HG03432 (cell line): ENCODE results near the gene ASB3.
"Not testable (repeated sequence)": the region's sequence is repeated elsewhere in the genome, so short reads cannot be mapped to it uniquely, and the experiment has no call there.

Experiments
- ATAC-seq: cut with Tn5 transposase; IDR thresholded peaks from one replicate; pipeline ENCODE4 v1.9.1; 2021; ENCODE audit warnings: mild to moderate bottlenecking, moderate library complexity; ENCODE audit not compliant: unreplicated experiment

Gene ASB3

GRCh38 chr2:53660886-53661285, 125.9 kb downstream of the ASB3 start:
- no peak for ATAC-seq

- ATAC-seq = not testable (repeated sequence)
These were observed 128.3 kb downstream of the ASB3 start for GRCh38 chr2:53658474-53658873.

DNA sequence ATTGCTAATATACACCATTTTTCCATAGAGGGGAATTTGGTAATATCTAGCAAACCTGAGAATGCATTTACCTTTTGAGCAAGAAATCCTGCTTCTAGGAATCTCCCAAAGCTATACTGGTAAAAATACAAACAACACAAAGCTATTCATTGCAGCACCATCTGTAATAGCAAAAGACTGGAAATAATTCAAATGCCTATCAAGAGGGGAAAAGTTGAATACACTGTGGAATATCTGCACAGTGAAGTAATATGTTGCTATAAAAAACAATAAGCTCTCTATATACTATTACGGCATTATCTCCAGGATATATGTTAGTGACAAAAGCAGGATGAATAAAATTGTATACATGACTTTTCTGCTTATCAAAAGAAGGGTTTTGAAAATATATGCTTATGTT, 131.5 kb downstream of the ASB3 start:
- no peak for ATAC-seq

- no peak for ATAC-seq
These were observed 132.4 kb downstream of the ASB3 start for GRCh38 chr2:53654396-53654795.

GRCh38 chr2:53652131-53652530, 134.6 kb downstream of the ASB3 start:
- ATAC-seq = no peak

DNA sequence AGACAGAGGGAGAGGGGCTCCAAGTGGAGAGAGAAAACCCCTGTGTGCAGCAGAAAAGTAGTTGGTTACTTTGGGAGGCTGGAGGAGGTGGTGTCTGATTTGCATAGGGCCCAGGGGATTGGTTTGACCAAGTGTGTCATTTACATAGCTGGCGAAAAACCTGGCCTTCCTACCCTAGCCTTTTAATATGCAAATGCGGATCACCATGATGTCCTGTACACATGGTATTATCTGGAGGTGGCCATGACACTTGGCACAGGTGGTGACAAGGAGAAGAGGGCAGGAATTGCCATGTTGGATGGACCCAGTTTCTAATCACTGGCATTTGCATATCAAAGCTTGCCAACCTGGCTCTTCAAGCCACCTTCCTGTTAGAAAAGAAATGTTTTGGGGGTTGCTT, 140.0 kb downstream of the ASB3 start:
- no peak for ATAC-seq

DNA sequence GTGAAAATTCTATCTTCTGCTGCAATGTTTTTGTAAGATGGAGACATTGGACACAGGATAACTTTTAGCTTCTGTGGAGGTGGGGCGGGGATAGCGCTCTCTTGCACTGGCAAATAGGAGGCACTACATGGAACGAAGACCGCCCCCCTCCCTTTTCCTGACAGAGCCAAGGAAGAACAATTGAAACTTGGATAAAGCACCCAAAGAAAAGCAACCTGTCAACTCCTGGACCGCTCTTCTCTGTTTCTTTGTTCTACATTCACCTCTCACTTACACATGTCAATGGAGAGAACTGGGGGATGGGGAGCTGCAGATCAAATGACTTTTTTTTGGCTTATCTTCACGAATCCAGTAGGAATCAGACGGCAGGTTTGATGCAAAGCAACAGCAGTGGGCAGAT, 145.5 kb downstream of the ASB3 start:
- ATAC-seq = no peak

GRCh38 chr2:53640466-53640865, 146.3 kb downstream of the ASB3 start:
- ATAC-seq = no peak

GRCh38 chr2:53636596-53636995, 150.2 kb downstream of the ASB3 start:
- no peak for ATAC-seq

- ATAC-seq = no peak
These were observed 150.6 kb downstream of the ASB3 start for GRCh38 chr2:53636109-53636508.

DNA sequence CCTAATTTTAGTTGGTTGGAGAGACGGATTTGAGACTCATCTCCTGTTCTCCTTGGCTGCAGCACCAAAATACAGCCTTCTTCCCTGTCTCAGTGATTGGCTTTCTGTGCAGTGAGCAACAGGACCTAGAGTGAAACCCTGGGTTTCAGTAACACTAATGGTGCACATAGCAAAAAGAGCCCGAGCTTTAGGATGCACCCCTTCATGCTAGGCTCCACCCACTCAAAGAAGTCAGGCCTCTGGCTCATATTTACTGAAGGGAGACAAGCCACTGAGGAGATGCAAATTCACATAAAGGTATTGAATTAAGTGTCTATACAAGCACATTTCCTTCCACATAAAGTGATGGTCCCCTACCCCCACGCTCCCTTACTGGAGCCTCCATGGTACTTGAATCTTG, 151.1 kb downstream of the ASB3 start:
- ATAC-seq = no peak

GRCh38 chr2:53633441-53633840, 153.3 kb downstream of the ASB3 start:
- no peak for ATAC-seq

DNA sequence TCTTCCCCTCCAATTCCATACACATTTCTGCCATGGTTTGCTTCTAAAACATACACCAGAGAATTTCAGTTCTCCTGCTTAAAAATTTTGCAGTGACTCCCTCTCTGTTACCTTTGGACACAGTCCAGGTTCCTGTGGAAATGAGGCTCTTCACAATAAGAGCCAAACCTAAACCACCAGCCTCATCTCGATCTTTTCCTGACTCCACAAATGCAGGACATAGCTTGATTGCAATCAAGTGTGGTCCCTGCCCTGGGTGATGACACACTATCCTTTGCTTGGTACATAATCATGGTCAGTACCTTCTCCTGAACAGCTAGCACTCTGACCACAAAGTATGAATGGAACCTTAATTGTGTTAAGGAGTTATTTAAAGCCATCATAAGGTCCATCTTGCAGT, 154.0 kb downstream of the ASB3 start:
- no peak for ATAC-seq

- ATAC-seq = no peak
These were observed 154.7 kb downstream of the ASB3 start for GRCh38 chr2:53632126-53632460.

DNA sequence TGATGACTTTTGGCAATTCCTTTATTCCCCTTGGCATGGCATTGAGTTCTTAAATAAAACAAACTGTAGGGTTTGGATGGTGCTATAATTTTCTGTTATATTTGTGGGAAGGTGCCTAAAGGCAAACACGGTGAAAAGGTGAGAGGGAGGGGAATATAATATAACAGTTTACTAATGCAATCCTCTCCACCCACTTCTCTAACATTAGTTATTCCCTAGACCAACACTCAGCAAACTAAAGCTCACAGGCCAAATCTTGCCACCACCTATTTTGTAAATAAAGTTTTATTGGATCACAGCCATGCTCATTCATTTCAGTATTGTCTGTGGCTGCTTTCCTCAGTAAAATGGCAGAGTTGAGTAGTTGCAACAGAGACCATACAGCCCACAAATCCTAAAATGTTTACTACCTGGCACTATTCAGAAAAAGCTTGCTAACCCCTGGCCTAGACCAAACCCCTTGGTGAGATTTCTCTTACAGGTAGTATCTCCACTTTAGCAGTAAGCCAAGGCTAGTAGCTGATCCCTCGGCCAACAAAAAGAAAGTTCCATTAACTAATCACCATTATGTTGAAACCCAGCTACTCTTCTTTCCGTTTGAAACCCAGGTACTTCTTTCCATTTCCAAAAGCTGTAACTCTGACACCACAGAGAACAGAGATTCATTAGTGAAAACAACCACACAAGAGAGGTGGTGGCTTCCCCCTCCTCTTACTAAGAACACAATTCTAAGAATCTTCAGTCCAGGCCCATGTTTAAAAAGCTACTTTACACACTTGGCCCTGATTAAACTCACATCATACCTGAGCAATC, 155.2 kb downstream of the ASB3 start:
- ATAC-seq = peak; percentile 55

DNA sequence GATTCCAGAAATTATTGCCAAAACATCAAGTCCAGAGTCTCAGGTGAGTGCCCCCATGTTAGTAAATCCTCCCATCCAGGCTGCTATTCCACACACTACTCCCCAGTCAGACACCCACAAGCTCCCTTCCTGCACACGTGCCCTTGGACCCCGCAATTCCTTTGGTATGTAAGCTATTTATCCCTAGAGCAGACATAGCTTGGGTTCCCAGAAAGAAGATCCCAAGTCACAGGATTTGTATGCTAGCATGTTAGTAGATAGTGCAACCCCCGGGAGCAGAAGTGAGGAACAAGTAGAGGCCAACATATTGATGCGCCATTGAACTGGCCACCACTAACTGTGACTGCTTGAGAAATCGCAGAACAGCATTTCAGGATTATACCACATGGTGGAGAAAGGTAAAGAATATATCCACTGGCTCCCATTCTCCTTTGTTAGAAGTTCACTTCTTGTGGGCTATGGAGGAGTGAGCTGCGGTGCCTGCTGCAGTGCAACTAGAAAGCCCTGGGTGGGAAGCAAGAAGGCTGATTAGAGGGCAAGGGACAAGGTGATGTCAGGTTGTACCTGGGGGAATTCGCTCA, 156.6 kb downstream of the ASB3 start:
- no peak for ATAC-seq

- ATAC-seq = no peak
These were observed 157.3 kb downstream of the ASB3 start for GRCh38 chr2:53629501-53629900.

DNA sequence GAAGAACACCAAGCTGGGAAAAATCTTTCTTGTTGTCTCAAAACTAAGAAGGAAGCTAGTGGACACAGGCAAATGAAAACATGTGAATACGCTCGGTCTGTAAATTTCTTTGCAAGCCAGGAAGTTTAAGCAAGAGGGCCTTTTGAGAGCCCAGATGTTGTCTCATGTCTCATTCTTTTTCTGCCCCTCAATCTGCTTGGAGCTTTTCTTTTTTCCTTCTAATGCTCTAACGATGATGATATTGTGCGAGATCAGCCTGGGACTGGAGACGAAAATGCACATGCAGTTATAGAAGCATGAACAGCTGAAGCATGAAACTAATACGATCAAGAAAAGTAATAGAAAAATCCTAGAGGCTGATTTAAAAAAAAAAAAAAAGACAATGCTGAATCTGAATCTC, 157.8 kb downstream of the ASB3 start:
- no peak for ATAC-seq

GRCh38 chr2:53622141-53622540, 164.6 kb downstream of the ASB3 start:
- no peak for ATAC-seq

- ATAC-seq = no peak
These were observed 165.8 kb downstream of the ASB3 start for GRCh38 chr2:53620981-53621380.
